HG02571 (cell line): Measurements from ENCODE around the gene PLPP4.

Experiments used
- ATAC-seq: cut with Tn5 transposase; IDR thresholded peaks from one replicate; pipeline ENCODE4 v1.9.1; 2021; ENCODE audit warnings: mild to moderate bottlenecking, moderate library complexity; ENCODE audit not compliant: unreplicated experiment

Gene PLPP4

DNA sequence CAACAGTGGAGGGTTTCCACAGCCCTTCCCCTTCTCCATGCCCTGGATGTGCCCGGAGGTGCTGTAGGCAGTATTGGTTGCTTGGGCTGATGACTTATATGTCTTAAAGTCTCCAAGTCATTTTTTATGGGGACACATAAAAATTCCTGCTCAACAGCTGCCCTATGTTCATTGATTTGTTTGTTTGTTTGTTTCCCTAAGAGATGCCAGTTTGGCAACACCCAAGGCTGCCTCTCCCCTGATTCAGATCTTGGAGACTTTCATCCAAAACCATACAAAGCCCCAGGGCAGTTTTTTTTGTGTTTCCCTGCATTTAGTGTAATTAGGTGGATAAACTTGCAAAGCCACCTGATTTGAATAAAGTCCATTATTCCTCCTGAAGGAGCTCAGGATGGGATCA is 115.3 kb downstream of the PLPP4 start:
- ATAC-seq, result no peak

DNA sequence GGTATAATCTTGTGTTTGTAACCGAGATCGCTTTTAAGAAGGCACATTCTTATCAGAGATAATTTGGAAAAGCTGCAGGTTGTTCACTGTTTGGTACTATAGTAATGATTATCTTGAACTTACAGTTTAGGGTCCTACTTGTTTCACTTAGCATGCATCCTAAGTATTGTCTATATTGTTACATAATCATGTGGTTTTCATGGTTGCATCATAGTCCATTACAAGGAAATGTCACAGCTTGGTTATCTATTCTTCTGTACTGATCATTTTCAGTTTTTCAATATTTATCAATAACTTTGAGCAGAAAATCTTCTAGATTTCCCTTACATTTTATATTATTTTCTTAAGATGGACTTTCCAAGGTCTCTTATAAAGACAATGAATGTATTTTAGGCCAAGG is 116.3 kb downstream of the PLPP4 start:
- ATAC-seq, result no peak

DNA sequence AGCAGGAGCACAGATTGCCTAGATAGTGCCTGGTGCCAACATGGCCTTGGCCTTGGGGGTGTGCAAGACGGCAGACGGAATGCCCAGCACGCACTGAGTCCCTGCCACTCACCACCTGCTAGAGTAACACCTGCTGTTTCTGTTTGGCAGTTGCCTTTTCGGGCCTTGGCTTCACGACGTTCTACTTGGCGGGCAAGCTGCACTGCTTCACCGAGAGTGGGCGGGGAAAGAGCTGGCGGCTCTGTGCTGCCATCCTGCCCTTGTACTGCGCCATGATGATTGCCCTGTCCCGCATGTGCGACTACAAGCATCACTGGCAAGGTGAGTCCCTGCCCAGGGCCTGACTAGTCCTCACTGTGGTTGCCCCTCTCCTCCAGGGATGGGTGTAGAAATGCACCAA is 118.0 kb downstream of the PLPP4 start:
- no peak for ATAC-seq

GRCh38 chr10:120575411-120575810 is 118.4 kb downstream of the PLPP4 start:
- ATAC-seq, result no peak

GRCh38 chr10:120578134-120578533 is 121.1 kb downstream of the PLPP4 start:
- no peak for ATAC-seq

- no peak for ATAC-seq
These were observed 121.9 kb downstream of the PLPP4 start for GRCh38 chr10:120578890-120579289.

DNA sequence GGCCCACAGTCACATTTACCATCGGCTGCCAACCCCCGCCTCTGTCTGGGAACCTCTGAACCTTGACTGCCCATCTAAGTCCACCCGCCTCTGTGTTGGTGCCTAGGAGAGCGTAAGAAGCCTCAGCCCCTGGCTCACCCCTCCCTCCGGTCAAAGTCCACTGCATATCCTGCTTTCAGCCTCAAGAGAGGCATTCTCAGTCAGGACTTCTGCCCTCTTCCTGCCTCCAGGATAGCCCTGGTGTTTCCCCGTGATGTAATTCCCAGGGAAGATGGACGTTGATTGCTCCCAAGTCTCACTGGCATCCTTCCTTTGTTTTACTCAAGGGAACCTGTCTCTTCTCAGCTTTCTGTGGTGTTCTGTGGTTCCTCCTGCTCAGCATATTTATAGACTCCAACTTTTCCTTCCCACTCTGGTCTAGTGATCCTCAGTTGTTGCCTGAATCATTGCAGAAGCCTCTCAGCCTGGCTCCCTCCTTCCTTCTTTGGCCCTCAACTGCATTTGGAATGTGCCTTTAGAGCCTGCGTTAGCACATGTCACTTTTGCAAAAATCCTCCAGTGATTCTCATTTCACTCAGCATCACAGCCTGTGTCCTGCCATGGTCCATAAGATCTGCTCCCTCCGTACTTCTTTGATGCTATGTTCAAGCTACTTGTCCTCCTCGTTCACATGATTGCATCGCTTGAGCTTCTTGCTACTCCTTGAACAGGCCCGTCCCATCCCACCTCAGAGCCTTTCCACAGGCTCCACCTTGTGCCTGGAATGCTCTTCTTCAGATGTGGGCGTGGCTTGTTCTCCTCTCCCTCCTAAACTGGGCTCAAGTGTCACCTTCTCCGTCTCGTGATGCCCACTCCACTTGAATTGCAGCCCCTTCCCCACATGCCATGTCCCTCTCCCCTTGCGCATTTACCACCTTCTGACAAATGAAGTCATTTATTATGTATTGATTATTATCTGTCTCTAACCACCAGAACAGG is 124.2 kb downstream of the PLPP4 start:
- ATAC-seq, result no peak

GRCh38 chr10:120582753-120583152 is 125.7 kb downstream of the PLPP4 start:
- ATAC-seq, result no peak

DNA sequence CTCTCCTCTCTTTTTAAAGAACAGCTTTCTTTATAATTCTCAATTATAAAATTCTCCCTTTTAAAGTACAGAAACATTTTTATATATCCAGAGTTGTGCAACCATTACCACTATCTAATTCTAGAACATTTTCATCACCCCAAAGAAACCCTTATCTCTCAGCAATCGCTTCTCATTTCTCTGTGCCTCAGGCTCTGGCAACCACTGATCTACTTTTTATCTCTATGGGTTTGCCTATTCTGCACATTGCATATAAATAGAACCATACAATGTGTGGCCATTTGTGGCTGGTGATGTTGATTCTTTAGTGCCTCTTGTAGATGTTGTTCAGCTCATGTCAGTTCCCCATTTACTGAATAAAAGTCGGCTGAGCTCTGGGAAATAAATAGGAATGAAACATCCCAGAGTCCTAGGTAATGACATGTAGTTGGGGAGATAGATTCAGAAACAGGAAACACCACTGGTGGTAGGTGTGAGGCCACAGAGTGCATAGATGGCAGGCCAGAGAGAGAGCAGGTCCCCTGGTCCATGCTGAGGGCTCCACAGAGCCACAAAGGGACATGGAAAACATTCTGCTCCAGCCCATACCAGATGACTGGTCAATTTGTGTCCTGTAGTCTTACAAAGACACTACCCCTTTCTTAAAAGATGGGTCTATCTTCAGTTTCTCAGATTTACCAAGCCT is 126.5 kb downstream of the PLPP4 start:
- ATAC-seq, result no peak

- no peak for ATAC-seq
These were observed 127.8 kb downstream of the PLPP4 start for GRCh38 chr10:120584786-120585185.

- ATAC-seq, result no peak
These were observed 129.4 kb downstream of the PLPP4 start for GRCh38 chr10:120586471-120586872.

DNA sequence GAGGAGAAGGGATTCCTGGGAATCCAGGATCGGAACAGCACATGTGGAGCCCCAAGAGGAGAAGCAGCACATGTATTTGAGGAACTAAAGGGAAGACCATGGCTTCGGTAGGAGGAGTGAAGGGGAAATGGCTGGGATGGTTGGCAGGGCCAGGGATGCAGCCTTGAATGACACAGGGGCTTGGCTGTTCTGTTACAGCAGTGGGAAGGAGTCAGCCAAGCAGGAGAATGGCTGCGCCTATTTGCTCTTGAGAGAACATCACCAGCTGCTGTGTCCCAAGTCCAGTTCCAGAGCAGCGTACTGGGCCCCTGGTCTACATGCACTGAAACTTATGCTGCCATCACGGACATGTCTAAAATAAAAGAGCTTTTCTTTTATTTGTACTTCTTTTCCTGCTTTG is 130.0 kb downstream of the PLPP4 start:
- ATAC-seq, result no peak

GRCh38 chr10:120588311-120588710 is 131.3 kb downstream of the PLPP4 start:
- ATAC-seq, result no peak

DNA sequence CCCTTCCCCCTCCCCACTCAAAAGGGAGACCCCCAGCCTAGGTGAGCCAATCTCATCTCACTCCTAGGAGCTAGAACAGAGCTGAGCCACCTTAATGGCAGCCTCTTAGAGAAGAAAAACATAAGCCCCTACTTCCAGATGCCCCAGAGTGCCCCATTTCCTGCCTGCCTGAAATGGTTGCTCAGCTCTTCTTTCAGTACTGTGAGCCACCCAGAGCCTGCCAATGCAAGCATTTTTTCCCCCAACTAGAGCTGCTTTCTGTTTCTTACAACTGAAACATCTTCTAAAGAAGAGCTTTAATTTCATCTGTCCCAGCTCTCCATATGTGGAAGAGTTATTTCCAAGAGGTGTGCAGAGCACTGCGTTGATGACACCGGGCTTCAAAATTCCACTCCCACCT is 136.7 kb downstream of the PLPP4 start:
- no peak for ATAC-seq

GRCh38 chr10:120597902-120598301 is 140.9 kb downstream of the PLPP4 start:
- ATAC-seq, result no peak

- no peak for ATAC-seq
These were observed 141.4 kb downstream of the PLPP4 start for GRCh38 chr10:120598386-120598785.

- no peak for ATAC-seq
These were observed 142.2 kb downstream of the PLPP4 start for GRCh38 chr10:120599200-120599724.

DNA sequence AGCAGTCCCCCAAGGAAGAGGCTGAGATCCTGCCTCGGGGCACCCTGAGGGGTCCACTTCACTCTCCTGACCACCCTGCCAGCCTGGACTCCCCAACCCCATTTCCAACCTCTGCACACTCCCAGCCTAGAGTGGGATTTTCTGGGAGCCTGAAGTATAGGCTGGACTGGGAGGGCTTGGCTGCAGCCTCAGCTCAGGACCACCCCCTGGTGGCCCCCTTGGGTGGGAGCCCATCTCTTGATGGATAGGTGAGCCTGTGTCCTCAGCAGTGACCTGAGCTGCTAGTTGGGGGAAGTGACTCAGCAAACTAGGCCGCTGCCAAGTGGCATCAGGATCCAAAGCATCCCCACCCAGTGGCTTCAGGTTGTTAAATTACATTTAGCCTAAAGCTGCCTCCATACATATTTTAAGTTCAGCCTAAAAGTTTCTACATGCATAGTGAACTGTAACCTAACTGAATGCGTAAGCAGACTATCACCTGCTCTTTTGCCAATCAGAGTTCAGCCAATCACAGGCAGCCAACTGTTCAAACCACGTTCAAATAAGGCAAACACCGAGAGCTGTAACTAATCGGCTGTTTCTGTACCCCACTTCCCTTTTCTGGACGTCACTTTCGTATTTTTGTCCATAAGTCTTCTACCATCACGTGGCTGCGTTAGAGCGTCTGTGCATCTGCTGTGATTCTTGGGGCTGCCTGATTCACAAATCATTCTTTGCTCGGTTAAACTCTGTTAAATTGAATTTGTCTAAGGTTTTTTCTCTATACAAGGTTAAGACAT is 144.0 kb downstream of the PLPP4 start:
- no peak for ATAC-seq

GRCh38 chr10:120601999-120602398 is 145.0 kb downstream of the PLPP4 start:
- no peak for ATAC-seq

DNA sequence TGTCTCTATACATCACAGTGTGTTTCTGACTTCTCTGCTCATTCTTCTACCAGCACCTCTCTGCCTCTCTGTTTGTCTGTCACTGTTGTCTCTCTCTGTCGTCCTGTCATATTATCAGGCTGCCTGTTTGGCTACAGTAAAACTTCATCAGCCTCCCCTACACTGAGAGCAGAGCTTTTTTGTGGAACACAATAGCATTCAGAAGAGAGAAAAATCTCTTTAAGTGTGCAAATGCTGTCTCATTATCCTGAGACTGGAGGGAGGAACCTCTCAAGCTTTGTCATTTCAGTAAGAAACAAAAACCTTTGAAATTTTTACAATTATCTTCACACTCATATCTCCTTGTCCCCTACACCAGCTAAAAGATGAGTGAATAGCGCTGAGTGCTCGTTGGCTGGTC is 148.4 kb downstream of the PLPP4 start:
- ATAC-seq, result no peak
